Metanephros (tissue), 2 donors: Measurements from ENCODE around the gene ST8SIA2. TPM values are rescaled to one million over a fixed set of nuclear protein-coding genes. Genes with fewer than 3 reads are reported as not detected.

Experiments used
- small RNA-seq: library from RNA; depleted of rRNA; stranded (forward); fragments of <200 nt; gene quantifications from one replicate; pipeline ENCODE3, GENCODE V24; 2014; ENCODE audit warnings: low replicate concordance
- total RNA-seq: library from RNA; depleted of rRNA; stranded (reverse); fragments of >200 nt; gene quantifications from one replicate; pipeline ENCODE4 v1.2.3, GENCODE V29; 2014

Gene ST8SIA2, protein sequence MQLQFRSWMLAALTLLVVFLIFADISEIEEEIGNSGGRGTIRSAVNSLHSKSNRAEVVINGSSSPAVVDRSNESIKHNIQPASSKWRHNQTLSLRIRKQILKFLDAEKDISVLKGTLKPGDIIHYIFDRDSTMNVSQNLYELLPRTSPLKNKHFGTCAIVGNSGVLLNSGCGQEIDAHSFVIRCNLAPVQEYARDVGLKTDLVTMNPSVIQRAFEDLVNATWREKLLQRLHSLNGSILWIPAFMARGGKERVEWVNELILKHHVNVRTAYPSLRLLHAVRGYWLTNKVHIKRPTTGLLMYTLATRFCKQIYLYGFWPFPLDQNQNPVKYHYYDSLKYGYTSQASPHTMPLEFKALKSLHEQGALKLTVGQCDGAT
- total RNA-seq, result 4.4 TPM

DNA sequence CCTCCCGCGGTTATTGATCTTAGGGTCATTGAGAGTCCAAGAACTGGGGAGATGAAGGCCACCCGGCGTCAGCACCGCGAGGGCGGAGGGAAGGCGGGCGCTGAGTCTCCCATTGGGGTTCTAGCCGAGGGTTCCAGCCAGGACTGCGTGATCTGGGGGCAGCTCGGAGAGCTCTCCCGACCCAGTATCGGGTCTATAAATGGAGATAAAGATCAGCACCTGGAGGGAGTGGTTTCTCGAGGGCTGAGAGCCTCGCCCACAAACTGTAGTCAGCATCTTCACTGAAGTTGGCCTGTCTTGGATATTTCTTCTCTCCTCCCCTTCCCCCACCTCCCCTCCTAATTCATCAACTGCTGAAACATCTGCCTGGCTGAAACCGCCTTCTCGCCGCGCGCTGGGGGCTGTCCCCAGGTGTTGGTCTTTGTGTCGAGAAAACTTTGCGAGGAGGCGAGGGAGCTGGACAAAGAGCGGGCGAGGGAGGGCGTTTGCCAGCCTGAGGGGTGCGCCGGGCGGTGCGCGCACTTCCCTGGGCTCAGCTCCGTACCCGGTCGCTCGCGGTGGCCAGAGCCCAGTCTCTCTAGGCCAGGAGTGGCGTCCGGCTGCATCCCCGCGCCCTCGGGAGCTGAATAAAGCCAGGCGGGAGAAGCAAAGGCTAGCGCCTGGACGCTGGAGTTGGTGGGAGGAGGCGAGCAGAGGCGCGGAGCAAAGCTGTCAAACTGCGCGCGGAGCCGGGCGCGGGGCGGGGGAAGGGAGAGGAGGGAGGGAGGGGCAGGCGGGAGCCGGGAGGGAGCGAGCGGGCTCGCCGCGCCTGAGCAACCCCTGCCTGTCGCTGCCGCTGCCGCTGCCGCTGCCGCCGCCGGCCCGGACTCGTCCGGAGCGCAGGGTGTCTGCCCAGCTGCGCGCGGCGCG is at the start of gene ST8SIA2:
Gene ST8SIA2, plus strand, starts transcription at position 811 of the 909 bp plus-strand sequence. CDS start 184 bp downstream, outside the sequence.

Small RNAs within 50 kb of the gene (small RNA-seq; reads per million reads assigned to genes)
- not detected for gene RF01233
